Measurements from ENCODE around the gene NUDT22. TPM values are rescaled to one million over a fixed set of nuclear protein-coding genes. Genes with fewer than 3 reads are reported as not detected.

NUDT22 gene
- total RNA-seq, 1 donor from 2014 or later, result 40.7 TPM

- DNase-seq (ENCODE audit: low read depth), result peak; percentile 86
- peak within 1 kb of the TSS; percentile 91 for H3K4me3 Mint-ChIP-seq (ENCODE audit: unreplicated experiment)
- Histone ChIP-seq H3K4me1 (ENCODE audit: insufficient read depth, low read length) (peaks cover 38% of the 10 kb centered on the region), H3K9me3 (ENCODE audit: insufficient read depth, low read depth, low read length) (no peaks in the 10 kb centered on the region), H3K4me2 (ENCODE audit: low read length) (peak within 1 kb of the TSS; percentile 99), H4K20me1 (ENCODE audit: insufficient read depth, low read length) (peaks cover 33% of the 10 kb centered on the region), H3K4me3 (ENCODE audit: insufficient read depth, low read depth, low read length) (peak within 1 kb of the TSS; percentile 84), H2AFZ (ENCODE audit: low read depth, low read length) (peak within 1 kb of the TSS; percentile 87), H3K27me3 (ENCODE audit: insufficient read depth, low read length) (no peaks in the 10 kb centered on the region), H3K27ac (ENCODE audit: low read depth, low read length) (peak within 1 kb of the TSS; percentile 94), H3K9ac (ENCODE audit: low read length) (peak within 1 kb of the TSS; percentile 88), H3K79me2 (ENCODE audit: insufficient read depth, low read length) (peaks cover 42% of the 10 kb centered on the region), H3K36me3 (ENCODE audit: insufficient read depth, low read length) (peaks cover 14% of the 10 kb centered on the region)
- FAIRE-seq, result no peak
- H3K27me3 Mint-ChIP-seq (ENCODE audit: low read depth, unreplicated experiment), result no peaks in the 10 kb centered on the region
- H3K36me3 Mint-ChIP-seq (ENCODE audit: low read depth, unreplicated experiment), result peaks cover 9% of the 10 kb centered on the region
- H3K9me3 Mint-ChIP-seq (ENCODE audit: unreplicated experiment), result no peaks in the 10 kb centered on the region
- H3K27ac Mint-ChIP-seq (ENCODE audit: unreplicated experiment), result peak within 1 kb of the TSS; percentile 97
- H3K4me1 Mint-ChIP-seq (ENCODE audit: low read depth, unreplicated experiment), result peaks cover 18% of the 10 kb centered on the region
- TF ChIP-seq EZH2 (IDR thresholded peaks at IDR 0.05; ENCODE audit: insufficient read depth, low read length), result no peak
- no peak for TF ChIP-seq CTCF (IDR thresholded peaks at IDR 0.05; ENCODE audit: insufficient read depth, low read depth, low read length)
Measured at GRCh38 chr11:64240435-64241240, 14.6 kb downstream of the NUDT22 start, which contains the start of gene FKBP2. FKBP2 (plus strand) TSS chr11:64241095; CDS start chr11:64242388, 1,293 bp downstream.

- H3K4me3 Mint-ChIP-seq (ENCODE audit: unreplicated experiment), result peak overlapping the region; percentile 91
- no peaks in the 10 kb centered on the region for H3K9me3 Mint-ChIP-seq (ENCODE audit: unreplicated experiment)
- Histone ChIP-seq H3K9ac (ENCODE audit: low read length) (peak overlapping the region; percentile 88), H3K27ac (ENCODE audit: low read depth, low read length) (peak overlapping the region; percentile 94), H4K20me1 (ENCODE audit: insufficient read depth, low read length) (peaks cover 28% of the 10 kb centered on the region), H3K4me3 (ENCODE audit: insufficient read depth, low read depth, low read length) (peak overlapping the region; percentile 84), H3K36me3 (ENCODE audit: insufficient read depth, low read length) (peaks cover 14% of the 10 kb centered on the region), H3K4me2 (ENCODE audit: low read length) (peak overlapping the region; percentile 99), H3K27me3 (ENCODE audit: insufficient read depth, low read length) (no peaks in the 10 kb centered on the region), H3K4me1 (ENCODE audit: insufficient read depth, low read length) (peaks cover 37% of the 10 kb centered on the region), H3K9me3 (ENCODE audit: insufficient read depth, low read depth, low read length) (no peaks in the 10 kb centered on the region), H2AFZ (ENCODE audit: low read depth, low read length) (peak overlapping the region; percentile 69), H3K79me2 (ENCODE audit: insufficient read depth, low read length) (peaks cover 48% of the 10 kb centered on the region)
- H3K27ac Mint-ChIP-seq (ENCODE audit: unreplicated experiment), result peak overlapping the region; percentile 26
- H3K4me1 Mint-ChIP-seq (ENCODE audit: low read depth, unreplicated experiment), result peaks cover 18% of the 10 kb centered on the region
- DNase-seq (ENCODE audit: low read depth), result no peak
- no peak for TF ChIP-seq EZH2 (IDR thresholded peaks at IDR 0.05; ENCODE audit: insufficient read depth, low read length)
- TF ChIP-seq CTCF (IDR thresholded peaks at IDR 0.05; ENCODE audit: insufficient read depth, low read depth, low read length), result no peak
- peaks cover 9% of the 10 kb centered on the region for H3K36me3 Mint-ChIP-seq (ENCODE audit: low read depth, unreplicated experiment)
- H3K27me3 Mint-ChIP-seq (ENCODE audit: low read depth, unreplicated experiment), result no peaks in the 10 kb centered on the region
- FAIRE-seq, result no peak
Measured at GRCh38 chr11:64241241-64241490, 15.1 kb downstream of the NUDT22 start.
